CD4-positive, alpha-beta T cell treated with Interferon gamma for 1 hour (primary cell): ENCODE measurements around the gene C3orf52.

Experiments
- DNase-seq: peaks from one replicate; pipeline ENCODE4 v3.0.0-alpha.2; 2020

C3orf52 gene

DNA sequence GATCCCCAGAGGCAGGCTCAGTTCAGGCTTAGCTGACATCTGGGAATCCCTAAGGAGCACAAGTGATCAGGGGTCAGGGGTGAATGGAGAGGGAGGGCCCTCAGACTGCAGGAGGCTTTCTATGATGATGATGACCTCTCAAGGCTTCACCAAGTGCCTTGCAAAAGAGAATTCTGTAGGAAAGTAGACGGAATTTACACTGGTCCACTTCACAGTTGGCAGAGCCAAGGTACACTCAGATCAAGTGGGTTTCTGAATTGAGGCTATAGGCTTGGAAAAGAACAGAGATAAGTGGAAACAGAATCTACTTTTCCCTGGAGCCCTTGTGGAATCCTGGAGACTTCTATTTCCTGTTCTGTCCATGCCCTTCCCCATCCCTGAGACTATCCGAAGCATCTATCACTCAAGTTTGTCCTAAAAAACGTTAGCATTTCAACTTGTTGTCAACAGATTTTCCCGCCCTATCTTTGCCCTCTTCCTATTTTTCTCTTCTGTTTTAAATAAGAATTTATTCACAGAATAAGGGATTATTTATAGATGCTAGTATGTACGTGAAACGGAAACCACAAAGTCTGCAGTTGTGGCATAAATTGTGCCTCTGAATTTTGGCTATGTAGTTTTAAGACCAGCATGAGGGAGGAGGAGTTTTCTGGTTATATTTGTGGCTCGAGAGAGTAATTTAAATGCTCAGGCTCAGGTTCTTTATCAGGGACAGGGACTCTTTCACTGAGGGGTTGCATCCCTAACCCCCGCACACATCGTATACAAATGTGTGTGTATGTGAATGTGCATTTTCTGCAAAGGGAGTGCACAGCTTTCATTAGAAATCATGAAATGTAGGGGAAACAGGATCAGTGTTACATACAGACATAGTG lies 34.0 kb downstream of the C3orf52 start:
- DNase-seq: no peak

DNA sequence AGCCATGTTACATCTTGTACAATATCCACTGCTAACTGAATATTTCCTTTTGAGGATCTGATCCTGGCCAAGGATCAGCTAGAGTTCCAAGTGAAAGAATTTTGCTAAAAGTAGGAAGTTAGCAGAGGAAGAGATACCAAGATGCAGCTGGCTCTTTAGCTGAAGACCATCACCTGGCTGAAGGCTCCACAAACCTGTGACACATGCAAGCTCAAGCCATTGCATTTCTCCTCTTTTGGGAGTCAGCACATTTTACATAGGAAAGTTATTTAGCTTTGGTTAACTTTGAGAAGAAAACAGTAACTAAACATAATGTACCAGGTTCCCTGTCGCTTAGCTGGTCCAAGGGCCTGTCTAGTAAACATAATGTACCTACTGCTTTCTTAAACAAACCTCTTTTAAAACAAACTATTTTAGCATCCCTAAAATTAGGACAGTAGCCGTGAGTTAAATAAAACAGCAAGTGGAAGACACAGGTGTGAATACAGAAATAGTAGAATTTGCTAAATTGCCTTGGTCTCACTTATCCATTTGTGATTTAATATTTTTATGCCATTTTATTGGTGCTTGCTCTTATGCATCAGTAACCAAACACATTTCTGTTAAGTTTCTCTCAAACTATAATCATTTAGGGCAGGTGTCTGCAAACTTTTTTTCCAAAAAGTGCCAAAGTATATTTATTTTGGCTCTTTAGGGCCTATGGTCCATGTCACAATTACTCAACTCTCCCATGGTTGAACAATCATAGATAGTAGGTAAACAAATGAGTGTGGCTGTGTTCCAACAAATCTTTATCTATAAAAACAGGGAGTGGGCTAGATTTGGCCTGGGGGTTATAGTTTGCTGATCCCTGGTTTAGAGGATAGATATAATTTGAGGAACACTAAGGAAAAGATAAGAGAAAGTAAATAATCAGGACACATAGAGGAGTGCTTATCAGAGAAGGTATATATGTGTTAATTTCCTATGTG lies 35.7 kb downstream of the C3orf52 start:
- DNase-seq: no peak

DNA sequence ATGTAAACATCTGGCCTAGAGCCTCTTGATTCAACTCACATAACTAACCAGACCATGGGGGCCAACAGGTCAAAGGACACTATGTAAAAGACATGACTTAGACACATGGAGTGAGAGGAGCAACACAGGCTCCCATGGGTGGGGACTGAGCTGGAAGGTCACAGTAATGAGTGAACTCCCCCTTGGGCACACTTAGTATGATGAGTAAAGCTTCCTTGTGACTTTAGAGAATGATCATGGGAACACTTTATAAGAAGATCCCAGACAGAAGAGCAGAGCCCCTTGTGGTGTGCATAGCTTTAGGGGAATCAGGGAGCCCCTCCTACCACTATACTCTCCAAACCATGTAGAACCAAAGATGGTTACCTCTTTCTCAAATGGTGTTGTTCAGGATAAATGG lies 36.7 kb downstream of the C3orf52 start:
- DNase-seq: no peak

DNA sequence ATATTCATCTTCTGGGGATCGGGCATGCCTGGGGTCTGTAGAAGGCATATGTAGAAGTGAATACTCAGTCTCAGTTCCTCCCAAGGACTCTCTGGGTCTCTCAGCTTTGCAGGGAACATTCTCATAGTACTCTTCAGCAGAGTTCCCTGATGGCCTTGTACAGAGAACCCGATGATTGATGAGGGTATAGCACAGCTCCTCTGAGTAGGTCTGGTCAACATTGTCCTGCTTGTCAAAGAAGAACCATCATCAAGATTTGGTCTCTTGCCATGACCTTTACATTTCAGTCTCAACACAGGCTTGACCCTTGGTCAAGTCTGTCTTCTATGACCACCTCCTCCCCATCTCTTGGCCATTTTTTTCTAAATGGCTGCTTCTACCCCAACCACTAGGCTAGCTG lies 37.4 kb downstream of the C3orf52 start:
- no peak for DNase-seq

DNA sequence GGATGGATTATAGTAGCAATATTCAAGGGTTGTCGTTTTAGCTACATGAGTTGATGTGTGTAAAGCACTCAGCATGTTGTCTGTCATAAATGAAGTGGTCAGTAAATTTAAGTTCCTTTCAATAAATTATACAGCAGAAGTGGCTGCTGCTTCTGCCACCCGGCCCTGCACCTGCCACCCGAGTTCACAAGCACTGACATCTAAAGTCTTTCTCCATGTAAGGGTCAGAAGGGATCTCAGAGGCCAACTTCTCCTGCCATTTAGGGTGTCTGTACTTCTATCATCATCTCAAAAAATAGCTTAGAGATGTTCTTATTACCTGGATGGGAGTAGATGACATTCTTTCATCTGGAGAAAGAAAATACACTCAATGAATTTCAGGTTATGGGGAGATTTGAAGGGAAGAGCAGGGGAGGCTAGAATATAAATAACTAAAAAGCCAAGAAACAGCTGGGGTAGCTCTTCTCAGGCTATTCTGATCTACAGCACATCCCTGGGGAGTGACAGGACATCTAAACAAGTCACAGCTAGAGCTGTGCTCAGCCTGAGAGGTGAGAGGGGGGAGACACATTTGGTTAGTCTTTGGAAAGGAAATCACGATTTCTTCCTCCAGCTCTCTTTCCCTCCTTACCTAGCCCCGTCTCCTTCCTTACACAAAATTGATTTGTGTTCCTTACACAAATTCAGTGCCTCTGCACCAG lies 38.9 kb downstream of the C3orf52 start:
- no peak for DNase-seq

DNA sequence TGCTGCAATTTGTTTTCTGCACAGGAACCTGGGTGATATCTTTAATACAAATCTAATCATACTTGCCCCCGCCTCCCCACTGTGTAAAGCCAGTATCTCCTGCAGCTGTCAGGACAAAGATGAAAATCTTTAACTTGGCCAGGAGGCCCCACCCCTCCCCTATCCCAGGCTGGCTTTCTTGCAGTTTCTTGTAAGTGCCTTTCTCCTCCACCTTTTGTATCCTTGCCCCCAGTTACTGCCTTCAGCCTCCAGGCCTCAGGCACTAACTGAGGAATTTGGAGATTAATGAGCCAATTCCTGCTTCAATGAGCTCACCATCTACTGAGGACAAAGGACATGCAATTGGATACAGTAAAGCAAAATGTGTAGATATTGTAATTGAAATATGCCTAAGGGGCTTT lies 40.3 kb downstream of the C3orf52 start:
- no peak for DNase-seq

DNA sequence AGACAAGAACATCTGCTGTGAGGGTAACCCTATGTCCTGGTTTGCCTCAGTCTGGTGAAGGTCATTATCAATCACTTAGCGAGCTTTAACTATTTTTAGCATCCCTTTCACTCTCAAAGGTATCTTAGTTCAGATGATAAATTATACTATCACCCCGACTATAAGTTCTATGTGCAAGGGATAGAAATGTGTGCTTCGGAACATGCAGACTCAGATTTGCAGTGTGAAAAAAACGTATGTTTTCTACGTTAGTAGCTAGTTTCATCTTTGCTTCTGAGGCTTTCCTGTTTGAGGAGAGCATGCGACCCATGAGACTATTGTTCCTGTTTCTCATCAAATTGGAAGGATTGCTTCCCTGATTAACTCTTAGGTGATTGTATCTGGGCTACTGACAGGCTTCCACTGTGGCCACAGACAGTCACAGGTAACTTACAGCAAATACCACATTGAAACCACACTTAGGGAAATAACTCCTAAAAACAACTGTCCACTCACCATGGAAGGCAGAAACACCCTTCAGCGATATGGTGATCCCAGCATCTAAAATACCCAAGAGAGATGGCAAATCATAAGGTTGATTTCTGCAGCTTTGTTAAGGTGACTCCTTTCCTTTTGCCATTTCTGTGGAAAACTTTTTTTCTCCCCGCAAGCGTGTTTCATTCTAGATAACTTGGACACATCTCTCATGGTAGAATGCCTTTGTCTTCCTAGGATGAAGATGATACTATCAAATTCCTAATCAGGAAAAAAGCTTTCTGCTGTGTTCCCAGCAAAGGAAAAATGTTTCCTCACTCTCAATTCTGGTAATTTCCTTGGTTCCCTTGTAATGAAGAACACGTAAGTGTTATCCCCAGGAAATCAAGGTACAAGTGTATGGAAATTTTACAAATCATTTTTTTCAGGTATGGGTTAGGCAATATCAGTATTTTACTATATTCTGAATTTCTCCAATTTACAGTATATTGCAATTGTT lies 41.6 kb downstream of the C3orf52 start:
- no peak for DNase-seq

DNA sequence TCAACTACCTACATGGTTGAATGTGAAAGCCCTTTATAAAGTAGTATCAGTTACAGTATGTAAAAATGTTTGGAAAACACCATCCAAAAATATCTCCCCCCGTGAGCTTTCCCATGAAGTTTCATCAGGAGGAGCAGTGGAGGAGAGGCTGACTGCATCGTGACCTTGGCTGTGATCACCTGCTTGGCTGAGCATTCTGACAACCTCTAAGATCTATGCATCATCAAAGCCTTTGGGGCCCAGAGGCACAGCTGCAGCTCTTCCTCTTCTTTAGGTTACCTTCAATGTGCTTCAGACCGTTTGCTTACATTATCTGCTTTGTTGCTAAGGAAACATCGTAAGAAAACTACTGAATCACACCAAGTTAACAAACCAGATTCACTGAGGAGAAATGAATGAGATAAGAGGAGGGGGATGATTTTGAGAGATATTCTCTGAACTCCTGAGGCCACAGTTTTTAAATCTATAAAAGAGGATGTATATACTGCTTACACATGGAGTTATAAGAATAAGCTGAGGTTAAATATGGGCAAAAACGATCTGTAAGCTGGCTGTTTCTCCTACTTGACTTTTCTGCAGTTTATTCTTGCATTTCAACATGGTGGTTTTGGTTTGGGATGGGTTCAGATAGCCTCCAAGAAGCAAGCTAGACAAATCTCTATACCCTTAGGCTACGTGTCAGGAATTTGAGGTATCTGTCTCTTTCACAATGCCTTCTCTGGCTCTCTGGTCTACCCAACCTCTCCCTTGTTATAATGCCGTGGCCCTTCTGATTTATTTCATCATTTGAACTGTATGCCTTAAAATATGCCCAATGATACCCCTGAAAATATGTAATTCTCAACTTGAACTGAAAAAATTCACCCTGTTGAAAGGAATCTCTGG lies 42.9 kb downstream of the C3orf52 start:
- DNase-seq: peak; percentile 81

DNA sequence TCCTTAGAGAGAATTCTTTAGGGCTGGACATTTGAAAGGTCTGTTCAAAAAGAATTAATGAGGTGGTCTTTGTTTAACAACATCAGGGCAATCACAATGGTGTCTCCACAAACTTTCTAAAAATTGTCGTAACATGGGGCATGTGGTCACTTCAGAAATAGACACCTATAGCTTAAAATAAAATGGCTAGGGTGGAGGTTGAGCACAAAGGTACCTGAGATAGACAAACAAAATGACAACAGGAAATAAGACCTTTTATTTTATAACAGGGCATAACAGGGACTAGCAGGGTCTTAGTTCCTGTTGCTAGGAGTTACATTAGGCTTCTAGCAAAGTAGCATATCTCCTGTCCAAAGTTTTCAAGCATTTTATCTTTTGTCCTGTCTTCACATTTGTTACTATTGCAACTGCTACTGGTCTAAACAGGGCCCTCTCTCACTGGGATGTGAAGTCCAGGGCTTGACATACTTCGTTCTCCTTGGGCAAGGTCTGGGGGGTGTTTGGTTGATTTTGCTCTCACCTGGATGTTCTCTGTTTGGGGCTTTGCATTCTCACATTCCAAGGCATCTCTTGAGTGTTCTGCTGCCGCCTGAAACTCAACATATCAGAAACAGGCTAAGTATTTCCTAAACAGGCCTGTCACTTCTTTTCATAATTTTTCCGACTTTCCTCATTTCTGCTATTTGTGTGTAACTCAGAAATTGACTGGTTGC lies 43.9 kb downstream of the C3orf52 start:
- no peak for DNase-seq

DNA sequence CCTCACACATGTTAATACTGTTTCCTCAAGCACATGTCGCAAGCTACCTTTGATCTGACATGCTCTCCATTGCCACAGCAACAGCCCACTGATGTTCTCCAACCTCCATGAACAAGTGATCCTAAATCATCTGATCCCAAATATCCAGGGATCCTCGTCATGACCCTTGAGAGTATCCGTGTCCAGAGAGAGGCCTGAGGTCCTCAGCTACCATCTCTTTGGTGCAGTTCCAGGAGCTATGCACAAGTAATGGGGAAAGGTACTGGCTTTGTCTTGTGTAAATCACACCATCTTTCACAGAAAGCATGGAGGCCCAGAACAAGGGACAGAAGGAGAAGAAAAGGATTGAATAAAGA lies 44.4 kb downstream of the C3orf52 start:
- DNase-seq: no peak

DNA sequence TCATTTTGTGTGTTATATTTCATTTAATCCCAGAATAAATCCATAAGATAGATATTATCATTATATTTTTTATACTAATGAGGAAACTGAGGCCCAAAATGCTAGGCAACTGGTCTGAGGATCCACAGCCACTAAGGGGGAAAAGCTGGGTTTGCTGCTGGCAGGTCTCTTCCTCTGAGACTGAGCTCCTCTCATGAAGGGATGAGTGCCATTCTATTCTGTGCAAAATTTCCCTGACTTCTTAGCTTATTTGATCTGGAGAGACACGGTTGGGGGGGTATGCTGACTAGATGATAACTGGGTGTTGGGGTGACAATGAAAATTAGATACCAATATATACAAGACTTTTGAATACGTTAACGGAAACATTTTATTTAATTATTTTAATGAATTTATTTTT lies 44.9 kb downstream of the C3orf52 start:
- DNase-seq: no peak

DNA sequence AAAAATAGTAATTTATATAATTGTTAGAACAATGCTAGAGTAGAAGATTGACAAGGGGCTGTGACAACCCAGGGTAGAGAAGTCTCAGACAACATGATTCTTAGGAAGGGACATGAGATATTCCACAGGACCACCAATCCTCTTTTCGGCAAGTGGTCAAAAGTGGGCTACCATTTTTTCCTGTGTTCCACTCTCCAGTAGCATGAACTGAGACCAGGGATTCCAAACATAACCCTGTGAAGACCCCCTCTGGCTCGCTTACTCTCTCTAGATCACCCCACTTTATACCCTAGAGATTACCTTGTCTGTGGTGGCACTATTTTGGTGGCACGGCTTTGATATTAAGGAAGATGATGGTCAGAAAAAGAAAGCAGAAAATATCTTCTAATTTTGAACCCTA lies 45.9 kb downstream of the C3orf52 start:
- DNase-seq: no peak

DNA sequence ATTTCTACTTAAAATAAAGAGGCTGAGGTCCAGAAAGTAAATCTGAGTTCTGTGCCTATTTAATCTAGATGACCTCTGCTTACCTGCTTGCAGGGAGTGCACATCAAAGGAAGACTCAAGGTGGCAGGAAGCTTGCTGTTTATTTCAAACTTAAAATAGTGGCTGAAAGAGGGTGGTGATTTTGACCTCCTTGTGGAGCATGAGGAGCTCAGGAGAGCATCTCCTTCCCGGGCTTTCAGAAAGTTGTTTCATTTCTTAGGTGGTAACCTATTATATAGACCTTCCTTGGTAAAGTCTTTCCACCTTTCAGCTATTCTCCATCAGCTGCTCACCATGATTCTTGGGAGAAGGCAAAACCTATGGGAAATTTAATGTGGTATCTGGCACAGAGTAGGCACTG lies 46.4 kb downstream of the C3orf52 start:
- no peak for DNase-seq

DNA sequence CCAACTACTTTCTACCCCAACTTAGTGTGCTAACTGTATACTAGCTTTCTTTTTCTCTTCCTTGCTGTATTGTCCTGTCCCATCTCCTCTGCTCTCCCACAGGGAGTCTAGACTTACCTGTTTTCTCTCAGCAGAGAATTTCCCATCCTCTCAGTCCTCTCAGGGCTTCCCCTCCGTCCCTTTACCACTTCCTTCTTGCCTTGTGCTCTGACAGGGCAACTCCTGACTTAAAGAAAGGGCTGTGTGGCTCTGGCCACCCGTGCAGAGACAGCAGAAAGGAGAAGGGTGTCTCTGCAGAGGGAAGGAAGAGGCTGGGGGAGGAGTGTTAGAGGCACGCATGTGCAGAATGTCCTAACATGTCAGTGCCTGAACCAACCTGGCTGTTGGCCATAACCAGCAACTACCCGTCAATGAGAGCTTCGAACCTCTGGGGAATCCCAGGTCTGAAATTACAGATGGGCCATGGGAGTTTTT lies 46.8 kb downstream of the C3orf52 start, which contains the start of gene GCSAM:
GCSAM (minus strand) TSS at position 274 of the 474 bp plus-strand sequence; CDS start at position 146, 128 bp downstream.
- peak; percentile 85 for DNase-seq

DNA sequence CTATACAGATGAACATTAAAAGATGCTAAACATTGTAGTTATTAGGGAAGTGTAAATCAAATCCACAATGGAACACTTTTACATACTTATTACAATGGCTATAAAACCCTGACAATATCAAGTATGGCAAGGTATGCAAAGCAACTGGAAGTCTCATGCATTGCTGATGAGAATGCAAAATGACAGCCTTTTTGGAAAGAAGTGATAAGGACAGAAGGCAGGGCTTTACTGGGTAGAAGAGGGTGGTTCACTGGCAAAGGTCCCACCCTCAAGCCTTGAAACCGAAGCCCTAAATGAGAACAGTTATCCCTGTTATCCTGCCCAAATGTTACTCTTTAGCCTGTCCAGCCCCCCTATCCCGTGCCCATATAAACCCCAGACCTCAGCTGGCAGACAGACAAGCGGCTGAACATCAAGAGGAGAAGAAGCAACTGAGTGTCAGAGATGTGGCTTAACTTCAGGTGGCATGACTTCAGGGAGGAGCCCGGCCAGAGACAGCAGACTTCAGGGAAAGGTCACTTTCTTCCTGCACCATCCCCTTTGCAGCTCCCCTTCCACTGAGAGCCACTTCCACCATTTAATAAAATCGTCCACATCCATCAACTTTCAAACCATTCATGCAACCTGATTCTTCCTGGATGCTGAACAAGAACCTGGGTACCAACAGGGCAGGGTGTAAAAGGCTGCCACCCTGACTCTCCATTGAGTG lies 47.6 kb downstream of the C3orf52 start:
- DNase-seq: no peak

DNA sequence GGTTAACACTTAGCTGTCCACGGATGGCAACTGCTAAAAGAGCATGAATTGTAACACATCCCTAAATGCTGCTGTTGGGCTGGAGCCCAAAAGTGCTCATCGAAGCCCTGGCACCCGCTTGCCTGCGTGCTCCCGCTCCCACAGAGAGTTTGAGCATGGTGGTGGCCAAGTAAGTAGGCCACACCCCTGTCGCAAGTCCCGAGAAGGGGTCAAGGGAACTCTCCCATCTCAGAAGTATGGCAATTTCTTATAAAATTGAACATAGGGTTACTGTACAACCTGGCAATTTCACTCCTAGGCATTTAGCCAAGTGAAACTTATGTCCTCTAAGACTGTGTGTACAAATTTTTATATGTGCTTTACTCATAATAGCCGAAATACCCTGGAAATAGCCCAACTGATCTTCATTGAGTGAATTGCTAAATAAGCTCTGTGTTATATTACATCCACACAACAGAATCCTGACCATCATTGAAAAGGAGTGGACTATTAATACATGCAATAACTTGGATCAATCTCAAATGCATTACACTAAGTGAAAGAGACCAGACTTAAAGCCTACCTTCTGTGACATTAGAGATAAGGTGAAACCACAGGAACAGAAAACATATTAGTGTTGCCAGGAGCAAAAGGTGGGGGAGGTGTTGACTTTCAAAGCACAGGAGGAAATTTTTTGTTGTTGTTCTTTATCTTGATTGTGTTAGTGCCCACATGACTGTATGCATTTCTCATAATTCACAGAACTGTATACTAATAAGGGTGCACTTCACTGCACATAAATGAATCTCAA lies 48.3 kb downstream of the C3orf52 start:
- no peak for DNase-seq

DNA sequence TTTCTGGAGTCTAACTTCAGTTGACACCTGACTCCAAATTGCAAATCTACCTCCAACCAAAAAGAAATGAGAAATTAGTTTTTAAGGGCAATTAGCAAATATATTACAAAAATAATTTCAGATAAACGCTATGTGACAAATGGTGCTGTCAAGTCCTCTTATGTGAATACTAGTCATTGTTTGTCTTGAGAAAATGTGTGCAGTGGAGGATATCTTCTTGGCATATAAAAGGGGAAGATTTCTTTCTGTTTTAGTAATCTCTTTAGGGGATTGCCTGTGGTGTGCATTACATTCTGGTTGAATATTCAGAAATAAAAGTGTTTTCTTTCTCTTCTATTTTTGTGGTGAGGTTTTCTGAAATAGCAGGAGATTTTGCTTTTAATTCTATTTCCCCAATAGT lies 49.9 kb downstream of the C3orf52 start:
- DNase-seq: no peak

DNA sequence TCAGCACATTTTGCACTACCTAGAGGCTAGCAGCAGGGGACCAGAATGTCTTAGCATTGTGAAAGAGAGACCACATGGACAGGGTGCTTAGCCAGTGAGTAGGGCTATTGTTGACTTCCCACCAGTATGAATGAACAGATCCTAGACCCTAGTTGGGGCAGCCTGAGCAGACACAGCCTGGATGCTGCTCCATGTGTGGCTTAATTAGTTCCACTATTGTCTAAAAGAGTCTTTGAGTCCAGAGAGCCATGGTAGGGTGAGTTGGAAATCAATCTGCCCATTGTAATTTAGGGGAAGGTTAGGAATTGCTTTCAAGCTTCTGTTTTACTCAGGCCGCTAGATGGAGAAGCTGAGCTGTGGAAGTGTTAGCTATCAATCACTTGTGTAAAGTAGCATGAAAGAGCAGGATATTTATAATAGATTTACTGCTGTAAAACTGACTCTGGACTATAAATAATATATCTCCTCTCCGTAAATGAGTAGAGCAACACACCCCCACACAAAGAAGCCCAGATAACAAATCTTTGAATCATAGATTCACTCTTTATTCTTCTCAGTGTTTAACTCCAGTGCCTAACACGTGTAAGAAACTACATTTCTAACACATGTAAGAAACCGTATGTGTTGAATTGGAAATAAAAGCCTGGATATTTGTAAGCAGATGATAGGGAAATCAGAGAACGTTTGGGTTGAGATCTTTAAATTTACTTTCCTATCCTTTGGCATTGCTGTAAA lies 50.9 kb downstream of the C3orf52 start:
- no peak for DNase-seq
